ENCODE data around the gene TRAPPC10. TPM values are rescaled to one million over a fixed set of nuclear protein-coding genes. Genes with fewer than 3 reads are reported as not detected.

The TRAPPC10 gene
- total RNA-seq, 1 donor from 2014 or later: 30.9 TPM

- no peak overlapping the region for H3K4me3 ChIP-seq (ENCODE audit: low read depth, low read length)
- TF ChIP-seq CTCF (IDR thresholded peaks at IDR 0.05; ENCODE audit: insufficient read depth, low read length, poor library complexity, severe bottlenecking): no peak
- no peaks in the 10 kb centered on the region for H3K27me3 ChIP-seq (ENCODE audit: control insufficient read depth, insufficient read depth, low read length)
- no peak for DNase-seq (ENCODE audit: low read depth)
- H3K36me3 ChIP-seq (ENCODE audit: control insufficient read depth, insufficient read depth, low read length): no peaks in the 10 kb centered on the region
Measured at GRCh38 chr21:43993420-43993934, 18.6 kb upstream of the TRAPPC10 start.

- H3K36me3 ChIP-seq (ENCODE audit: control insufficient read depth, insufficient read depth, low read length): no peaks in the 10 kb centered on the region
- no peak for TF ChIP-seq CTCF (IDR thresholded peaks at IDR 0.05; ENCODE audit: insufficient read depth, low read length, poor library complexity, severe bottlenecking)
- no peaks in the 10 kb centered on the region for H3K27me3 ChIP-seq (ENCODE audit: control insufficient read depth, insufficient read depth, low read length)
- H3K4me3 ChIP-seq (ENCODE audit: low read depth, low read length): no peak overlapping the region
- DNase-seq (ENCODE audit: low read depth): no peak
Measured at GRCh38 chr21:43994085-43994484, 18.0 kb upstream of the TRAPPC10 start.

- H3K36me3 ChIP-seq (ENCODE audit: control insufficient read depth, insufficient read depth, low read length): no peaks in the 10 kb centered on the region
- H3K27me3 ChIP-seq (ENCODE audit: control insufficient read depth, insufficient read depth, low read length): no peaks in the 10 kb centered on the region
- TF ChIP-seq CTCF (IDR thresholded peaks at IDR 0.05; ENCODE audit: insufficient read depth, low read length, poor library complexity, severe bottlenecking): no peak
- H3K4me3 ChIP-seq (ENCODE audit: low read depth, low read length): no peak overlapping the region
- no peak for DNase-seq (ENCODE audit: low read depth)
Measured at GRCh38 chr21:43994646-43995045, 17.5 kb upstream of the TRAPPC10 start.

GRCh38 chr21:43995521-43996105 is 16.5 kb upstream of the TRAPPC10 start:
- Histone ChIP-seq H3K4me3 (ENCODE audit: low read depth, low read length) (no peak overlapping the region), H3K27me3 (ENCODE audit: control insufficient read depth, insufficient read depth, low read length) (no peaks in the 10 kb centered on the region), H3K36me3 (ENCODE audit: control insufficient read depth, insufficient read depth, low read length) (no peaks in the 10 kb centered on the region)
- no peak for DNase-seq (ENCODE audit: low read depth)
- no peak for TF ChIP-seq CTCF (IDR thresholded peaks at IDR 0.05; ENCODE audit: insufficient read depth, low read length, poor library complexity, severe bottlenecking)

- H3K27me3 ChIP-seq (ENCODE audit: control insufficient read depth, insufficient read depth, low read length): no peaks in the 10 kb centered on the region
- no peak overlapping the region for H3K4me3 ChIP-seq (ENCODE audit: low read depth, low read length)
- TF ChIP-seq CTCF (IDR thresholded peaks at IDR 0.05; ENCODE audit: insufficient read depth, low read length, poor library complexity, severe bottlenecking): no peak
- DNase-seq (ENCODE audit: low read depth): no peak
- H3K36me3 ChIP-seq (ENCODE audit: control insufficient read depth, insufficient read depth, low read length): no peaks in the 10 kb centered on the region
Measured at GRCh38 chr21:43997766-43998742, 14.1 kb upstream of the TRAPPC10 start.
